ENCODE results near the gene PPM1N.
"Not testable (repeated sequence)": the region's sequence is repeated elsewhere in the genome, so short reads cannot be mapped to it uniquely, and the experiment has no call there.

Gene PPM1N

GRCh38 chr19:45508861-45509691 lies 10.8 kb downstream of the PPM1N start:
- no peak for DNase-seq (ENCODE audit: low read depth in 2 of 2)

GRCh38 chr19:45509692-45510015 lies 11.4 kb downstream of the PPM1N start:
- no peak for DNase-seq (ENCODE audit: low read depth in 2 of 2)

- not testable (repeated sequence) for DNase-seq (ENCODE audit: low read depth in 2 of 2)
These were observed 12.1 kb downstream of the PPM1N start for GRCh38 chr19:45510352-45510751.

GRCh38 chr19:45511074-45511473 lies 12.8 kb downstream of the PPM1N start:
- no peak for DNase-seq (ENCODE audit: low read depth in 2 of 2)

DNA sequence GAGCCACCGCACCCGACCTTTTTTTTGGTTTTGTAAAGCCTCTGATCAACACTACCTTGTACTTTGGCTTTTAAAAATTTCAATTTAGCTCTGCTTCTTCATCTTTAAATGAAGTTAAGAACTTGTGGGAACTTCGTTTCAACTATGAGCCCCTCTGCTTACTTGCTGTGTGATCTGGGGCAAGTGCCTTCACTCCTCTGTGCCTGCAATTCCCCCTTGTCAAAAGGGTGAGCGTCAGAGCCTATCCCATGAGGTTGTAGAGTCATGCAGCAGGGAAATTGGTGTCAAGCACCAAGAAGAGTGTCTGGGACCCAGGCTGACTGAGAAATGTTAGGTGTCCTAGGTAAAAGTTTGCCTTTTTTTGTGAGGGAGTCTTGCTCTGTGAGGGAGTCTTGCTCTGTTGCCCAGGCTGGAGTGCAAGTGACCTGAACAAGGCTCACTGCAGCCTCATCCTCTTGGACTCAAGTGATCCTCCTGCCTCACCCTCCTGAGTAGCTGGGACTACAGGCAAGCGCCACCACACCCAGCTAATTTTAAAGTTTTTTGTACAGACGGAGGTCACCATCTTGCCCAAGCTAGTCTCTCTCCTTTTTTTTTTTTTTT lies 14.7 kb downstream of the PPM1N start:
- no peak for DNase-seq (ENCODE audit: low read depth in 2 of 2)

- DNase-seq (ENCODE audit: low read depth in 2 of 2) = no peak
These were observed 16.3 kb downstream of the PPM1N start for GRCh38 chr19:45514376-45515051.

- no peak for DNase-seq (ENCODE audit: low read depth in 2 of 2)
These were observed 16.9 kb downstream of the PPM1N start for GRCh38 chr19:45515081-45515624.

DNA sequence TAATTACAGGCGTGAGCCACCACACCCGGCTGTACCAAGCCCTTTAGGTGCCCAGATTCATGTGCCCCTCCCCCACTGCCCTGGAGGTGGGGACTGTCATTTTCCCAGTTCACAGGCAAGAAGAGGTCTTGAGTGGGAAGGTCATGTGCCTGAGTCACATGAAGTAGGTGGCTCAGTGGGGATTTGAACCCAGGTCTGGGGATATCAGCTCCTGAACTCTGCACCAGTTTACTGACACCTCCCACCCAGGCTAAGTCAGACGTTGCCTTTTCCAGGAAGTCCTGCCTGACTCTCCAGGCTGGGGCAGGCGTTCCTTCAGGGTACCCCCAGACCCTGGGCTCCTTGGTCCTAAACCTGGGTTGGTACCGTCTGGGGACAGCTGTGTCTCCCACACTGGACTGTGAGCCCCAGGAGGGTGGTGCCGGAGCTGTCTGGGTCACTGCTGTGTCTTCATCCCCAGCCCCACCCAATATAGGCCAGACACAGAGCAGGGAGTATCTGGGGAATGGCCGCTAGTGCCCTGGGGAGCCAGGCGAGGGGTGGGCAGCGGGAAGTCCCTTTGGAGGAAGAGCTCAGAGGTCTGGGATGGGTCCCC lies 17.7 kb downstream of the PPM1N start:
- no peak for DNase-seq (ENCODE audit: low read depth in 2 of 2)

DNA sequence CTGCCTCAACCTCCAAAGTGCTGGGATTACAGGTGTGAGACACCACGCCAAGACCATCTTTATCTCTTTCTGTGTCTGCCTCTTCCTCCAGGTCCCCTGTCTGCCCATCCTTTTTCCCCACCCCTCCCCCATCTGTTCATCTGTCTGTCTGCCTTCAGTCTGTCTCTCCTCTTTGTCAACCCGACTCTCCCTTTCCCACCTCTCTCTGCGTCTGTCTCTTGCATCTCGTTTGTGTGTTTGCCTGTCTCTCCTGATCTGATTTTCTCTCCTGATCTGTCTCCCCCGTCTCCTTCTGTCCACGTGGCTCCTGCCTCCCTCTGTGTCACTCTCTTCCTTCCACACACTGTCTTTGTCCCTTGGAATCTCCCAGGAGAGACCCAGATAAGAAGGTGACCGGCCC lies 19.0 kb downstream of the PPM1N start:
- DNase-seq (ENCODE audit: low read depth in 2 of 2) = no peak

DNA sequence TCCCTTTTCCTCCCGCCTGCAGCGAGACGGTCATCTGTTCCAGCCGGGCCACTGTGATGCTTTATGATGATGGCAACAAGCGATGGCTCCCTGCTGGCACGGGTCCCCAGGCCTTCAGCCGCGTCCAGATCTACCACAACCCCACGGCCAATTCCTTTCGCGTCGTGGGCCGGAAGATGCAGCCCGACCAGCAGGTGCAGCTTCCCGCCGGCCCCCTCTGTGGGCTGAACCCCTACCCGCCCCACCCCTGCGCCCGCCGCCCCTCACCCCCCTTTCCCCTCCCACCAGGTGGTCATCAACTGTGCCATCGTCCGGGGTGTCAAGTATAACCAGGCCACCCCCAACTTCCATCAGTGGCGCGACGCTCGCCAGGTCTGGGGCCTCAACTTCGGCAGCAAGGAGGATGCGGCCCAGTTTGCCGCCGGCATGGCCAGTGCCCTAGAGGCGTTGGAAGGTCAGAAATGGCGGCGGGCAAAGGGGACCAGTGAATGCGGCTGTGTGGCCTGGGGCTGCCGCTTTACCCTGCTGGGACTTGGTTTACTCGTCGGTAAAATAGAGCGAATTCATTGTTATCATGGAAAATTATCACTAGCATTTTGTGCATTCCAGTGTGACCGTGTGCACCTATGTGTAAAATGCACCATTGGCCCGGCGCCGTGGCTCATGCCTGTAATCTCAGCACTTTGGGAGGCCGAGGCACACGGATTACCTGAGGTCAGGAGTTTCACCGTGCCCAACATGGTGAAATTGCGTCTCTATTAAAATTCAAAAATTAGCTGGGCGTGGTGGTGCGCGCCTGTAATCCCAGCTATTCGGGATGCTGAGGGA lies 19.6 kb downstream of the PPM1N start:
- no peak for DNase-seq (ENCODE audit: low read depth in 2 of 2)

- no peak for DNase-seq (ENCODE audit: low read depth in 2 of 2)
These were observed 20.2 kb downstream of the PPM1N start for GRCh38 chr19:45518469-45518826.

GRCh38 chr19:45522010-45522941 lies 24.0 kb downstream of the PPM1N start:
- no peak for DNase-seq (ENCODE audit: low read depth in 2 of 2)

GRCh38 chr19:45523642-45524256 lies 25.5 kb downstream of the PPM1N start:
- DNase-seq (ENCODE audit: low read depth in 2 of 2) = peak; percentile 33 to 42

- DNase-seq (ENCODE audit: low read depth in 2 of 2) = no peak
These were observed 26.4 kb downstream of the PPM1N start for GRCh38 chr19:45524575-45525129.

DNA sequence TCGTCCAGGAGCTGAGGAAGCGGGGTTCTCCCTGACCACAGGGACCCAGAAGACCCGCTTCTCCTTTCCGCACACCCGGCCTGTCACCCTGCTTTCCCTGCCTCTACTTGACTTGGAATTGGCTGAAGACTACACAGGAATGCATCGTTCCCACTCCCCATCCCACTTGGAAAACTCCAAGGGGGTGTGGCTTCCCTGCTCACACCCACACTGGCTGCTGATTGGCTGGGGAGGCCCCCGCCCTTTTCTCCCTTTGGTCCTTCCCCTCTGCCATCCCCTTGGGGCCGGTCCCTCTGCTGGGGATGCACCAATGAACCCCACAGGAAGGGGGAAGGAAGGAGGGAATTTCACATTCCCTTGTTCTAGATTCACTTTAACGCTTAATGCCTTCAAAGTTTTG lies 27.9 kb downstream of the PPM1N start:
- DNase-seq (ENCODE audit: low read depth in 2 of 2) = no peak

- DNase-seq (ENCODE audit: low read depth in 2 of 2) = no peak
These were observed 28.7 kb downstream of the PPM1N start for GRCh38 chr19:45526971-45527370.

- no peak for DNase-seq (ENCODE audit: low read depth in 2 of 2)
These were observed 29.5 kb downstream of the PPM1N start for GRCh38 chr19:45527731-45528130.

- no peak for DNase-seq (ENCODE audit: low read depth in 2 of 2)
These were observed 30.0 kb downstream of the PPM1N start for GRCh38 chr19:45528149-45528743.

- DNase-seq (ENCODE audit: low read depth in 2 of 2) = no peak
These were observed 30.6 kb downstream of the PPM1N start for GRCh38 chr19:45528744-45529419.
